HG03025 (cell line): ENCODE data around the gene SFSWAP.

ENCODE experiments used
- ATAC-seq: cut with Tn5 transposase; IDR thresholded peaks from one replicate; pipeline ENCODE4 v1.9.1; 2021; ENCODE audit warnings: mild to moderate bottlenecking, moderate library complexity; ENCODE audit not compliant: unreplicated experiment, low FRiP score

SFSWAP gene

GRCh38 chr12:131848753-131849152, 137.9 kb downstream of the SFSWAP start:
- no peak for ATAC-seq
